CD14-positive monocyte (primary cell): Measurements from ENCODE around the gene ARL5B. TPM values are rescaled to one million over a fixed set of nuclear protein-coding genes. Genes with fewer than 3 reads are reported as not detected.

ENCODE experiments used
- DNase-seq, 3 donors: peaks; one replicate each; pipeline ENCODE4 v3.0.0-alpha.2; 2011 to 2022
- H2AFZ ChIP-seq: 2 replicates; pipeline ENCODE4 v1.6.0; 2012; ENCODE audit warnings: mild to moderate bottlenecking, low read depth, low read length, inconsistent platforms; ENCODE audit not compliant: insufficient read depth, poor library complexity, severe bottlenecking
- H3K27ac ChIP-seq, 2 donors: 1 replicate in 1 of 2; 2 replicates in 1 of 2; pipeline ENCODE4 v1.5.1; 2012 to 2013; ENCODE audit warnings: low read length in 2 of 2, control low read depth in 1 of 2, inconsistent platforms in 1 of 2, low read depth in 1 of 2, mild to moderate bottlenecking in 1 of 2
- H3K27me3 ChIP-seq, 2 donors: one replicate each; pipeline versions ENCODE4 v1.6.0 to v1.6.1; 2011 to 2013; ENCODE audit warnings: low read length in 2 of 2; ENCODE audit not compliant: control insufficient read depth in 2 of 2, insufficient read depth in 2 of 2
- H3K36me3 ChIP-seq, 2 donors: replicated peaks in 1 of 2; 1 replicate in 1 of 2; 2 replicates in 1 of 2; pipeline versions ENCODE4 v1.5.1 to v1.6.1; 2012 to 2013; ENCODE audit warnings: low read length in 2 of 2, control low read depth in 1 of 2, inconsistent platforms in 1 of 2, mild to moderate bottlenecking in 1 of 2; ENCODE audit not compliant: insufficient read depth in 2 of 2, control insufficient read depth in 1 of 2
- H3K4me1 ChIP-seq, 2 donors: 1 replicate in 1 of 2; 2 replicates in 1 of 2; pipeline versions ENCODE4 v1.5.1 to v1.6.1; 2012 to 2013; ENCODE audit warnings: low read length in 2 of 2, control low read depth in 1 of 2, inconsistent platforms in 1 of 2, mild to moderate bottlenecking in 1 of 2, moderate library complexity in 1 of 2; ENCODE audit not compliant: insufficient read depth in 2 of 2, control insufficient read depth in 1 of 2
- H3K4me2 ChIP-seq: replicated peaks from 2 replicates; pipeline ENCODE3; 2012; ENCODE audit warnings: low read length, moderate library complexity, mild to moderate bottlenecking; ENCODE audit not compliant: poor library complexity, severe bottlenecking; ENCODE audit errors: extremely low read depth
- H3K4me3 ChIP-seq, 3 experiments: fragments of 200-600 bp in 1 of 3; sonication (generic) in 1 of 3; replicated peaks in 1 of 3; 1 replicate in 2 of 3; 2 replicates in 1 of 3; pipeline ENCODE4 v1.5.1; 2011 to 2013; ENCODE audit warnings: low read length in 3 of 3, mild to moderate bottlenecking in 3 of 3, control low read depth in 2 of 3, low read depth in 2 of 3, inconsistent platforms in 1 of 3, moderate library complexity in 1 of 3
- H3K79me2 ChIP-seq: 2 replicates; pipeline ENCODE4 v1.6.0; 2012; ENCODE audit warnings: mild to moderate bottlenecking, control low read depth, inconsistent platforms, low read length, moderate library complexity; ENCODE audit not compliant: insufficient read depth
- H3K9ac ChIP-seq: 2 replicates; pipeline ENCODE4 v1.6.0; 2017; ENCODE audit warnings: low read length, mild to moderate bottlenecking; ENCODE audit not compliant: insufficient read depth, poor library complexity, severe bottlenecking
- H3K9me3 ChIP-seq, 2 donors: replicated peaks in 1 of 2; 1 replicate in 1 of 2; 2 replicates in 1 of 2; pipeline versions ENCODE4 v1.5.1 to v1.6.1; 2012 to 2013; ENCODE audit warnings: low read length in 2 of 2, control low read depth in 1 of 2; ENCODE audit not compliant: control insufficient read depth in 1 of 2, insufficient read depth in 1 of 2
- H4K20me1 ChIP-seq: 2 replicates; pipeline ENCODE4 v1.6.0; 2012; ENCODE audit warnings: mild to moderate bottlenecking, low read length, control low read depth, moderate library complexity; ENCODE audit not compliant: insufficient read depth
- H3K27ac Mint-ChIP-seq, 7 donors: one replicate each; pipeline ENCODE4 v1.8.0; 2020; ENCODE audit warnings: mild to moderate bottlenecking in 7 of 7, mixed read lengths in 7 of 7, moderate library complexity in 6 of 7, inconsistent platforms in 2 of 7
- H3K27me3 Mint-ChIP-seq, 3 donors: one replicate each; pipeline ENCODE4 v1.8.0; 2021 to 2022; ENCODE audit warnings: low read depth in 3 of 3, mild to moderate bottlenecking in 3 of 3, mixed read lengths in 3 of 3, moderate library complexity in 3 of 3, inconsistent platforms in 1 of 3
- H3K36me3 Mint-ChIP-seq, 2 donors: one replicate each; pipeline ENCODE4 v1.8.0; 2020; ENCODE audit warnings: mixed read lengths in 2 of 2, inconsistent platforms in 1 of 2, mild to moderate bottlenecking in 1 of 2
- H3K4me1 Mint-ChIP-seq: one replicate; pipeline ENCODE4 v1.8.0; 2020; ENCODE audit warnings: mild to moderate bottlenecking, mixed read lengths
- H3K4me3 Mint-ChIP-seq, 2 donors: one replicate each; pipeline ENCODE4 v1.8.0; 2020; ENCODE audit warnings: mild to moderate bottlenecking in 2 of 2, mixed read lengths in 2 of 2, moderate library complexity in 1 of 2
- H3K9me3 Mint-ChIP-seq, 7 donors: one replicate each; pipeline ENCODE4 v1.8.0; 2020 to 2022; ENCODE audit warnings: mixed read lengths in 7 of 7, mild to moderate bottlenecking in 6 of 7, moderate library complexity in 6 of 7, inconsistent platforms in 2 of 7
- CTCF ChIP-seq: fragments of 200-600 bp; IDR thresholded peaks from one replicate; pipeline ENCODE4 v1.8.0; 2022; ENCODE audit warnings: antibody characterized with exemption, mild to moderate bottlenecking
- WGBS: methylation state at CpG from one replicate; pipeline ENCODE4 v1.1.5; 2013; ENCODE audit warnings: missing lambda C conversion rate; ENCODE audit not compliant: insufficient coverage; 5-methylcytosine and 5-hydroxymethylcytosine counted together
- intact Hi-C, 2 donors: fragments of 100-400 bp; cut with micrococcal nuclease; formaldehyde crosslinking; loops; one replicate each; pipeline versions ENCODE4 v1.15.0 to v1.15.1; 2023
- polyA plus RNA-seq, 3 donors: library from polyadenylated mRNA; depleted of rRNA in 1 of 3; unstranded in 2 of 3; stranded (reverse) in 1 of 3; fragments of 300-500 nt in 2 of 3; fragments of >200 nt in 1 of 3; fragmentation: Illumina TruSeq in 2 of 3; gene quantifications; 1 replicate in 2 of 3; 2 replicates in 1 of 3; pipeline ENCODE4 v1.2.3, GENCODE V29; 2012 to 2021

The ARL5B gene
- polyA plus RNA-seq, 3 donors, result 1.3 to 14.4 (median 1.4) TPM

DNA sequence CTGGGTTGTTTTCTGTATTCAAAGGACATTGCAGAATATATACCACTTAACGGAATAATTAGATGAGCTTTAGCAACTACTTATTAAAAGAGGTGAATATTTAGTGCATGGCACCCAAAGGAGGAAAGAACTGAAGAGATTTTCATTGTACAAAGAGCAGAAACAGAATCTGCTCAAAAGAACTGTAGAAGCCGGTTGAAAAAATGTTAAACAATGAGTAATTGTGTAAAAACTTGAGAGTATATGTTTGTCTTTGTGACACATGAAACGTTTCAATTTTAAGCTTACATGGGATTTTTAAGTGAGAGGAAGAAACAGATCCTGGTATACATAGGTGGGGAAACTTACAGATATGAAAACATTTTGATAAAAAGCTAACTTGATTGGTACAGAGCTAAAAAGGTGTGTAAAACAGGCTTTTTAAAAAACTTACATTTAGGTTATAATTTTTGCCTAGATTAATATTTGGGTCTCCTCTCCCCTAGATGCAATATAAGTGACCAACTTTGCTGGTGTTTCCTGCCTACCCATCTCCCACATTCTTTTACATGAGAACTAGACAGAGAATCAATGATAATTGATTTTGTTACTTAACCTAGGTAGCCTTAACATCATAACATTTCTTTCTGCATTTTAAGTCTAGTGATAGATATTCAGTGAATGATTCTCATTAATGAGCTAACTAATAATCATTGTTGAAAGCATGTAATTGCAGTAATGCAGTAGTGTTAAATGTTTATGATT is 6.8 kb downstream of the ARL5B start:
- no peak overlapping the region for H3K4me2 ChIP-seq
- 100% methylated on average over 2 of the region's 3 CpGs for WGBS

GRCh38 chr10:18666810-18667209 is 7.6 kb downstream of the ARL5B start:
- no peak overlapping the region for H3K4me2 ChIP-seq
- no peak for DNase-seq
- intact Hi-C loops, result no loop called here
- peaks cover 48% of the 10 kb centered on the region for H4K20me1 ChIP-seq
- peaks cover 0 to 4% of the 10 kb centered on the region in 2 donors for H3K4me1 ChIP-seq
- H3K27me3 Mint-ChIP-seq, result peaks cover 0 to 1% (median 0%) of the 10 kb centered on the region in 3 donors
- no peak overlapping the region for H3K9ac ChIP-seq
- peaks cover 0 to 1% (median 0%) of the 10 kb centered on the region in 7 donors for H3K9me3 Mint-ChIP-seq
- H3K4me3 Mint-ChIP-seq, result no peak overlapping the region
- peaks cover 56% of the 10 kb centered on the region for H3K79me2 ChIP-seq
- H2AFZ ChIP-seq, result no peak overlapping the region
- TF ChIP-seq CTCF, result no peak
- no peaks in the 10 kb centered on the region for H3K9me3 ChIP-seq
- peaks cover 34 to 48% of the 10 kb centered on the region in 2 donors for H3K36me3 Mint-ChIP-seq
- peaks cover 9% of the 10 kb centered on the region for H3K4me1 Mint-ChIP-seq
- no CpG with 5 or more reads among the region's 2 CpGs for WGBS
- H3K27me3 ChIP-seq, result no peaks in the 10 kb centered on the region
- H3K4me3 ChIP-seq, result no peak overlapping the region
- H3K27ac Mint-ChIP-seq, result no peak overlapping the region
- peaks cover 33 to 46% of the 10 kb centered on the region in 2 donors for H3K36me3 ChIP-seq
- no peak overlapping the region for H3K27ac ChIP-seq

More for the DNA sequence above, 6.8 kb downstream of the ARL5B start:
- Mint-ChIP-seq H3K27ac (no peak overlapping the region), H3K36me3 (peaks cover 30 to 40% of the 10 kb centered on the region in 2 donors), H3K27me3 (peaks cover 0 to 1% (median 0%) of the 10 kb centered on the region in 3 donors), H3K9me3 (peaks cover 0 to 1% (median 0%) of the 10 kb centered on the region in 7 donors), H3K4me1 (peaks cover 17% of the 10 kb centered on the region), H3K4me3 (no peak overlapping the region)
- Histone ChIP-seq H3K4me1 (peaks cover 1 to 12% of the 10 kb centered on the region in 2 donors), H3K9me3 (no peaks in the 10 kb centered on the region), H4K20me1 (peaks cover 51% of the 10 kb centered on the region), H2AFZ (no peak overlapping the region), H3K27me3 (no peaks in the 10 kb centered on the region), H3K4me3 (no peak overlapping the region), H3K9ac (no peak overlapping the region), H3K36me3 (peaks cover 30 to 39% of the 10 kb centered on the region in 2 donors), H3K27ac (no peak overlapping the region), H3K79me2 (peaks cover 64% of the 10 kb centered on the region)
- no peak for TF ChIP-seq CTCF
- intact Hi-C loops, result no loop called here
- no peak for DNase-seq
